HK-2 (cell line): ENCODE data around the gene FAM3C.
"Not testable (repeated sequence)": the region's sequence is repeated elsewhere in the genome, so short reads cannot be mapped to it uniquely, and the experiment has no call there.

ENCODE experiments used
- DNase-seq: peaks from one replicate; pipeline ENCODE4 v3.0.0-alpha.2; 2018; ENCODE audit not compliant: unreplicated experiment

FAM3C gene, protein sequence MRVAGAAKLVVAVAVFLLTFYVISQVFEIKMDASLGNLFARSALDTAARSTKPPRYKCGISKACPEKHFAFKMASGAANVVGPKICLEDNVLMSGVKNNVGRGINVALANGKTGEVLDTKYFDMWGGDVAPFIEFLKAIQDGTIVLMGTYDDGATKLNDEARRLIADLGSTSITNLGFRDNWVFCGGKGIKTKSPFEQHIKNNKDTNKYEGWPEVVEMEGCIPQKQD

DNA sequence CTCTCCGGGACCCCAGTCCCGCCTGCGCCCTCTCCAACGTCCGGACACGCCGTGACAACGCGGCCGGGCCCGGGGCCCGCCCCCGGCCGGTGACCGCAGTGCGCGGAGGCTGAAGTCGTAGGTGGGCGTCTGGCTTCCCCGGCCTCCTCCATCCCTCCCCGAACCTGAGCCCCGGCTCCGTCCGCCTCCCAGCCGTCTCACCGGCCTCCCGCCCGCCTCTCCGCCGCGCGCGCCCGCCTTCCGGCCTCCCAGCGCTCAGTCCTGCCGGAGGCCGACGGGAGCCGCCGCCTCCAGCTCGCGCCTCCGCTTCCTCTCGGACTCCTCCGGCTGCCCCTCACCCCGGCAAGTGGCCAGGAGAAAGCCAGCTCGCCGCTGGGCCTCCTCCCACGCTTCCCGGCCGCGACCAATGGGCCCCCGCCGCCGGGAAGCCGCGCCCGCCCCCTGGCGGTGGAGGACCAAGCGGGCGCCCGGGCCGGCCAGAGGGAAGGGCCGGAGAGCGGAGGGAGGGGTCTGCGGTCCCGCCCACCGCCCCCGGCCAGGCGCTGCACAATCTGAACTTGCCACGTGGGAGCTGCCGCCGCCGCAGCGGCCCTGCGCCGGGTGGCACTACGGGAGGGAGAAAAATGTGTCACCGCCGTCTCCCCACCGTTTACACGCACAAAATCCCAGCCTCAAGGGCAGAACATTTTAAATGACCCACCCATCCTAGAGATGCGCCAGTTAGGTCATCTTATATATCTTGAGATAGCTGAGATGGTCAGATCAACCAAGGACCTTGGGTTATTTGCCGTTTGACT is at the start of gene FAM3C:
TSS of gene FAM3C (minus strand) at position 348 of the 797 bp plus-strand sequence. CDS start 13,339 bp downstream, outside the sequence.
- DNase-seq, result peak; percentile 95

GRCh38 chr7:121442845-121443244 is 46.7 kb upstream of the FAM3C start:
- no peak for DNase-seq

GRCh38 chr7:121440857-121441503 is 44.9 kb upstream of the FAM3C start:
- DNase-seq, result no peak

GRCh38 chr7:121438043-121438955 is 42.2 kb upstream of the FAM3C start:
- DNase-seq, result not testable (repeated sequence)

DNA sequence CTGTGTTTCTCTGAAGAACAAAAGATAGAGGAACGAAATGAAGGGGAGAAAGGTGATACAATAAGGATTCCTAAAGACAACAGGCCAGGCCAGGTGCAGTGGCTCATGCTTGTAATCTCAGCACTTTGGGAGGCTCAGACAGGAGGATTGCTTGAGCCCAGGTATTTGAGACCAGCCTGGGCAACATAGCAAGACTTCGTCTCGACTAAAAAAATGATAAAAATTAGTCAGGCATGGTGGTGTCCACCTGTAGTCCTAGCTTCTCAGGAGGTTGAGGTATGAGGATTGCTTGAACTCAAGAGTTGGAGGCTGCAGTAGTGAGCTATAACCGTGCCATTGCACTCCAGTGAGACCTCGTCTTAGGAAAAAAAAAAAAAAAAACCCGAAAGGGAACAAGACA is 41.4 kb upstream of the FAM3C start:
- DNase-seq, result no peak

DNA sequence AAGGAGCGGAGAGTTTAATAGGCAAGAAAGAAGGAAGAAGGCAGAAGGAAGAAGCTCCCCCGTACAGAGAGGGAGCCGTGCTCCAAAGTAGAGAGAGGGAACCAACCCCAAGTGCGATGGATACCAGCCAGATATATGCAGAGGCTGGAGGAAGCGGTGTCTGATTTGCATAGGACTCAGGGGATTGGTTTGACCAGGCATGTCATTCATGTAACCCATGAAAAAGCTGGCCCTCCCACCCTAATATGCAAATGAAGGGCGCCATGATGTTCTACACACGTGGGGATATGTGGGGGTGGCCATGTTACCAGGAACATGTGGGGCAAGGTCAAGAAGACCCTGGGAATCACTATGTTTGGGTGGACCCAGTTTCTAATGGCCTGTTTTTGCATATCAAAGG is 40.6 kb upstream of the FAM3C start:
- DNase-seq, result no peak

DNA sequence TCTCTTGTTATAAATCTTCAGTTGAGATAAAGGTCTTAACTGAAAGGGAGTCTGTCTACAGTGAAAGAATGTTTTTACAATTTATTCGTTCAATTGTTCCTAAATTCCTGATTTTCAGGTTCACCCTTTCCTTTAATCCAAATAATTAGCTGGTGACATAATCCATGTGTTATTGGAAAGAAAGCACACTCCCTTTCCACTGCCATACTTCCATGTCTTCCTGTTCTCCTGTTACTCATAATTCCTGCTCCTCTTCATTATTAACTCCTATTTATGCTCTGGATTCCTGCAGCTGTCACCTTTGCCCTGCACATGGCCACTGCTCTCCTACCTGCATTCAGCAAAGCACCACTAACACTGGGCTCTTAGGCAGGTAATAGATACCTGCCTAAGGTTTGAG is 40.0 kb upstream of the FAM3C start:
- no peak for DNase-seq

- DNase-seq, result no peak
Observed at GRCh38 chr7:121433775-121434174, 37.7 kb upstream of the FAM3C start.

DNA sequence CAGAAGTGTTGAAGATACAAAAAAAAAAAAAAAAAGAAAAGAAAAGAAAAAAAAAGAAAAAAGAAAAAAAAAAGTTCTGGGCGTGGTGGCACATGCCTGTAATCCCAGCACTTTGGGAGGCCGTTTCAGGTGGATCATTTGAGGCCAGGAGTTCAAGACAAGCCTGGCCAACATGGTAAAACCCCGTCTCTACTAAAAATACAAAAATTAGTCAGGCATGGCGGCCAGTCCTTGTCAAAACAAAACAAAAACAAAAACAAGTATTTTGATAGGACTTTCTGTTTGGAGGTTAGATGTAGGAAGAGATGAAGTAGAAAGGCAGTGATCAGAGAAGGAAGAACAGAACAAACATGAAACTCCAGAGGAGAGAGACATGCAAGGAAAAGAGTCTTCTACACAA is 36.4 kb upstream of the FAM3C start:
- not testable (repeated sequence) for DNase-seq

DNA sequence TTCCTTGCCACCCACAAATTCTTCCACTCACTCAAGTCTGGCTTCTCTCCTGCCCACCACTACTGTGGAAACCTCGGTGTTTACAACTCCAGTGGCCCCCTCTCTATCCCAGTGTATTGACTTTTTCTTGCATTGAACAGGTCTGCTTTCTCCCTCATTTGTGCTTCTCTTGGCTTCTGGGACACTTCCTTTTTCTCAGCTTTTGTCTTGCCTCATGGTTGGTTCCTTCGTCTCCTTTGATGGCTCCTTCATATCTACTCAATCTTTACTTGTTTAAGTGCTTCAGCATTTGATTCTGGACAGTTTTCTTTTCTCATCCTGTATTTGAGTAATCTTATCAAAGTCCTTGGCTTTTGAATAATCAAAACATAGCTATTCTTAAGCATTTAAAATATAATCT is 35.9 kb upstream of the FAM3C start:
- DNase-seq, result no peak

DNA sequence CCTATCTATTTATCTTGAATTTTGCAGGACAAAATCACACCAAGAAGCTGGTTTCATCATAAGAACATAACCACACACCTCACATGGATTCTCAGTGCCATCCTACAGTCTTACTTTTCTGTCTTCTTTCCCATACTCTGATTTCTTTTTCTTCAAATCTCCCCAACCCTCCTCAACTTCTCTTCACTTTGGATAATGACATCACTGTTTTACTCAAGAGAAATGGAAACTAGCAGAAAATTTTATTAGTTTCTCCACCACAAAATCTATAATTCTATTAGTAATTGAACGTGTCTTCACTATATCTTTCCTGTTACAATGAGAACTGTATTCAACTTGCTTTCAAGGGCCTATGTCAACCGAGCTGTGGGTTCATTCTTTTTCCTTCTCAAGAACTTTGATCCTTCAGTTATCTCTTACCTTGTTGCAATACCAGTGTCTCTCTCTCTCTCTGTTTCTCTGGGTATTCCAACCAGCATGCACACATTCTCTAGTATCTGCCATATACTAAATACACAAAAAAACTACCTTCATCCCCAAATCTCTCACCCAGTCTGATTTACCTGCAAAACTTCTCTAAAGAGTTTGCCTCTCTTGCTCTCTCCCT is 35.4 kb upstream of the FAM3C start:
- DNase-seq, result no peak

GRCh38 chr7:121430558-121430957 is 34.5 kb upstream of the FAM3C start:
- no peak for DNase-seq

DNA sequence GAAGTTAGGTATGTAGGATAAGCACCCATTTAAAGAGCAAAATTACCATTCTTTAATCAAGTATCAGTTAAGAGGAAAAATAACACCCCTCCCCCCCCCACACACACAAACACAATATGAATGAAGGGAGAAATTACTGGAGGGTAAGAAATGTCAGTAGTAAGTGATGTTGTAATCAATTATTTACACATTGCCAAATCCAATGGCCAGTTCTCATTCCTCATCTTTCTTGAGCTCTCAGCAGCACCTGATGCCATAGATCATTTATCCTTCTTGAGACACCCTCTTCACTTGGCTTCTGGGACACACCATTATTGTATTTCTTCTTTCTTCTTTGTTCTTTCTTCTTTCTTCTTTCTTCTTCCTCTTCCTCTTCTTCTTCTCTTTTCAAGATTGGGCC is 33.7 kb upstream of the FAM3C start:
- DNase-seq, result no peak

DNA sequence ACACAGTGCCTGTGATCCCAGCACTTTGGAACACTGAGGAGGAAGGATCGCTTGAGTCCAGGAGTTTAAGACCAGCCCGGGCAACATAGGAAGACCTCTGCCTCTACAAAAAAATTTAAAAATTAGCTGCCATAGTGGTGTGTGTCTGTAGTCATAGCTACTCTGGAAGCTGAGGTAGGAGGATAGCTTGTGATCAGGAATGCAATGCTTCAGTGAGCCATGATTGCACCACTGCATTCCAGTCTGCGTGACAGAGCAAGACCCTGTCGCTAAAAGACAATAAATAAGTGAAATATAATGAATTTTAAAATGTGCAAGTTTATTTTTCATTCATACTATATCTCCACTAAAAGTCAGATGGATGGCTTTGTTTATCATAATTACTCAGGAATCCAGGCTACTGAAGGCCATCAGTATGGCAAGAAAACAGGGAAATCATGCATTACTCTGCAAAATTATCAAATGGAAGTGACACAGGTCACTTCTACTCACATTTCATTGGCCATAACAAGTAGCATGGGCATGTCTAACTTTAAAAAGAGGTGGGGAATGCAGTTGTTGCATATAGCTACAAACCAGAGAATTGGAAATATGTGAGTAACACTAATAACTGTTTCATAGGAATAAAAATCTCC is 32.9 kb upstream of the FAM3C start:
- peak; percentile 45 for DNase-seq

DNA sequence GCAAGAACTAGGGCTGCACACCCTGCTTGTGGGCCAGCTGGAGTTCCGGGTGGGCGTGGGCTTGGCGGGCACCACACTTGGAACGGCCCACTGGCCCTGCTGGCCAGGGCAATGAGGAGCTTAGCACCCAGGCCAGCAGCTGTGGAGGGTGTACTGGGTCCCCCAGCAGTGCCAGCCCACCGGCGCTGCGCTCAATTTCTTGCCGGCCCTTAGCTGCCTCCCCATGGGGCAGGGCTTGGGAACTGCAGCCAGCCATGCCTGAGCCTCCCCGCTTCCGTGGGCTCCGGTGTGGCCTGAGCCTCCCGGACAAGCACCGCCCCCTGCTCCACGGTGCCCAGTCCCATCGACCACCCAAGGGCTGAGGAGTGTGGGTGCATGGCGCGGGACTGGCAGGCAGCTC is 25.6 kb upstream of the FAM3C start:
- DNase-seq, result not testable (repeated sequence)

- DNase-seq, result no peak
Observed at GRCh38 chr7:121420976-121421375, 24.9 kb upstream of the FAM3C start.

- no peak for DNase-seq
Observed at GRCh38 chr7:121419201-121420148, 23.4 kb upstream of the FAM3C start.

DNA sequence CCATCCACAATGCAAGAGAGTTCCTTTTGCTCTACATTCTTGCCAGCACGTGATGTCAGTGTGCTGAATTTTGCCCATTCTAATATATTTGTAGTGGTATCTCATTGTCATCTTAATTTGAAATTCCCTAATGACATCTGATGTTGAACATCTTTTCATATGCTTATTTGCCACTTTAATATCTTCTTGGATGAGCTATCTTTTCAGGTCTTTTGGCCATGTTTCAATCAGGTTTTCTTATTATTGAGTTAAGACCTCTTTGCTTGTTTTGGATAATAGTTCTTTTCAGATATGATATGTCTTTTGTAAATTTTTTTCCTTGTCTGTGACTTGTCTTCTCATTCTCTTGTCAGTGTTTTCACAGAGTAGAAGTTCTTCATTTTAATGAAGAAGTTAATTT is 20.4 kb upstream of the FAM3C start:
- DNase-seq, result no peak

GRCh38 chr7:121414436-121414835 is 18.3 kb upstream of the FAM3C start:
- DNase-seq, result no peak

GRCh38 chr7:121411597-121411979 is 15.5 kb upstream of the FAM3C start:
- no peak for DNase-seq
